Large intestine (tissue), 3 donors: ENCODE measurements around the gene MICAL2. TPM values are rescaled to one million over a fixed set of nuclear protein-coding genes. Genes with fewer than 3 reads are reported as not detected.

Source experiments
- DNase-seq, 2 donors: peaks; one replicate each; pipeline versions ENCODE4 v3.0.0 to v3.0.0-alpha.2; 2013
- H3K27ac ChIP-seq: one replicate; pipeline ENCODE4 v1.5.1; 2013; ENCODE audit warnings: low read length
- H3K27me3 ChIP-seq: 2 replicates; pipeline ENCODE4 v1.6.1; 2013; ENCODE audit warnings: low read length; ENCODE audit not compliant: control insufficient read depth, insufficient read depth
- H3K36me3 ChIP-seq: 2 replicates; pipeline ENCODE4 v1.6.1; 2013; ENCODE audit warnings: low read length; ENCODE audit not compliant: control insufficient read depth, insufficient read depth
- H3K4me1 ChIP-seq: one replicate; pipeline ENCODE4 v1.6.1; 2013; ENCODE audit warnings: low read length; ENCODE audit not compliant: control insufficient read depth, insufficient read depth
- H3K4me3 ChIP-seq: one replicate; pipeline ENCODE4 v1.5.1; 2013; ENCODE audit warnings: low read length
- H3K9me3 ChIP-seq: one replicate; pipeline ENCODE4 v1.6.1; 2013; ENCODE audit warnings: mild to moderate bottlenecking, low read depth, low read length, moderate library complexity; ENCODE audit not compliant: control insufficient read depth
- WGBS: methylation state at CpG from one replicate; pipeline ENCODE4 v1.1.5; 2013; ENCODE audit warnings: low lambda C conversion rate; ENCODE audit not compliant: insufficient coverage; 5-methylcytosine and 5-hydroxymethylcytosine counted together
- polyA plus RNA-seq: library from polyadenylated mRNA; unstranded; fragments of 120-200 nt; gene quantifications from one replicate; pipeline ENCODE4 v1.2.1, GENCODE V29; 2013

Gene MICAL2
- polyA plus RNA-seq, 1 donor: 39.8 TPM

- H3K9me3 ChIP-seq: no peaks in the 10 kb centered on the region
- H3K27ac ChIP-seq: no peak overlapping the region
- H3K36me3 ChIP-seq: peaks cover 32% of the 10 kb centered on the region
- H3K27me3 ChIP-seq: no peaks in the 10 kb centered on the region
- WGBS: no CpG with 5 or more reads among the region's 1 CpG
- DNase-seq: no peak
- H3K4me1 ChIP-seq: peaks cover 4% of the 10 kb centered on the region
- no peak overlapping the region for H3K4me3 ChIP-seq
Measured at GRCh38 chr11:12232160-12232559, 121.8 kb downstream of the MICAL2 start.

- 100% methylated on average over 1 of the region's 4 CpGs for WGBS
- H3K9me3 ChIP-seq: no peaks in the 10 kb centered on the region
- H3K27ac ChIP-seq: no peak overlapping the region
- H3K27me3 ChIP-seq: no peaks in the 10 kb centered on the region
- no peak overlapping the region for H3K4me3 ChIP-seq
- DNase-seq: no peak
- H3K4me1 ChIP-seq: peaks cover 4% of the 10 kb centered on the region
- peaks cover 35% of the 10 kb centered on the region for H3K36me3 ChIP-seq
Measured at GRCh38 chr11:12232817-12233601, 122.6 kb downstream of the MICAL2 start.

- Histone ChIP-seq H3K36me3 (peaks cover 32% of the 10 kb centered on the region), H3K27me3 (no peaks in the 10 kb centered on the region), H3K27ac (no peak overlapping the region), H3K4me3 (no peak overlapping the region), H3K9me3 (no peaks in the 10 kb centered on the region), H3K4me1 (peaks cover 4% of the 10 kb centered on the region)
- no peak for DNase-seq
- whole genome bisulfite sequencing: no CpG with 5 or more reads among the region's 1 CpG
Measured at GRCh38 chr11:12233602-12233925, 123.2 kb downstream of the MICAL2 start.

GRCh38 chr11:12234221-12234620 lies 123.8 kb downstream of the MICAL2 start:
- H3K4me3 ChIP-seq: no peak overlapping the region
- 67% methylated on average over 1 of the region's 1 CpG for WGBS
- peaks cover under 1% of the 10 kb centered on the region for H3K4me1 ChIP-seq
- peaks cover 25% of the 10 kb centered on the region for H3K36me3 ChIP-seq
- no peak overlapping the region for H3K27ac ChIP-seq
- DNase-seq: no peak
- no peaks in the 10 kb centered on the region for H3K9me3 ChIP-seq
- H3K27me3 ChIP-seq: no peaks in the 10 kb centered on the region

- WGBS: no CpG with 5 or more reads among the region's 6 CpGs
- peaks cover 3% of the 10 kb centered on the region for H3K4me1 ChIP-seq
- H3K27me3 ChIP-seq: no peaks in the 10 kb centered on the region
- H3K9me3 ChIP-seq: no peaks in the 10 kb centered on the region
- H3K4me3 ChIP-seq: no peak overlapping the region
- no peak overlapping the region for H3K27ac ChIP-seq
- DNase-seq: no peak
- peaks cover 30% of the 10 kb centered on the region for H3K36me3 ChIP-seq
Measured at GRCh38 chr11:12235080-12235479, 124.7 kb downstream of the MICAL2 start.

GRCh38 chr11:12235553-12235946 lies 125.2 kb downstream of the MICAL2 start:
- no peak overlapping the region for H3K27ac ChIP-seq
- H3K36me3 ChIP-seq: peaks cover 28% of the 10 kb centered on the region
- H3K4me1 ChIP-seq: peaks cover 6% of the 10 kb centered on the region
- no peaks in the 10 kb centered on the region for H3K9me3 ChIP-seq
- WGBS: no CpG with 5 or more reads among the region's 3 CpGs
- DNase-seq: no peak
- H3K4me3 ChIP-seq: no peak overlapping the region
- H3K27me3 ChIP-seq: no peaks in the 10 kb centered on the region

GRCh38 chr11:12235947-12236743 lies 125.8 kb downstream of the MICAL2 start:
- H3K4me1 ChIP-seq: peaks cover 6% of the 10 kb centered on the region
- H3K27ac ChIP-seq: no peak overlapping the region
- WGBS: 83% methylated on average over 1 of the region's 13 CpGs
- no peaks in the 10 kb centered on the region for H3K27me3 ChIP-seq
- no peak overlapping the region for H3K4me3 ChIP-seq
- peak in 1 of 2 donors; percentile 57 for DNase-seq
- no peaks in the 10 kb centered on the region for H3K9me3 ChIP-seq
- H3K36me3 ChIP-seq: peaks cover 27% of the 10 kb centered on the region

GRCh38 chr11:12236744-12237101 lies 126.3 kb downstream of the MICAL2 start:
- H3K4me1 ChIP-seq: peaks cover 6% of the 10 kb centered on the region
- H3K4me3 ChIP-seq: no peak overlapping the region
- H3K27ac ChIP-seq: no peak overlapping the region
- H3K36me3 ChIP-seq: peaks cover 26% of the 10 kb centered on the region
- no CpG with 5 or more reads among the region's 5 CpGs for WGBS
- no peaks in the 10 kb centered on the region for H3K9me3 ChIP-seq
- no peak for DNase-seq
- H3K27me3 ChIP-seq: no peaks in the 10 kb centered on the region

- Histone ChIP-seq H3K36me3 (peaks cover 26% of the 10 kb centered on the region), H3K9me3 (no peaks in the 10 kb centered on the region), H3K27ac (peak overlapping the region; percentile 1), H3K4me1 (peaks cover 6% of the 10 kb centered on the region), H3K4me3 (no peak overlapping the region), H3K27me3 (no peaks in the 10 kb centered on the region)
- no CpG with 5 or more reads among the region's 3 CpGs for WGBS
- DNase-seq: no peak
Measured at GRCh38 chr11:12237381-12237784, 127.0 kb downstream of the MICAL2 start.

GRCh38 chr11:12238420-12238819 lies 128.0 kb downstream of the MICAL2 start:
- Histone ChIP-seq H3K36me3 (peaks cover 27% of the 10 kb centered on the region), H3K27me3 (no peaks in the 10 kb centered on the region), H3K27ac (no peak overlapping the region), H3K4me3 (no peak overlapping the region), H3K9me3 (no peaks in the 10 kb centered on the region), H3K4me1 (peaks cover 6% of the 10 kb centered on the region)
- no CpG with 5 or more reads among the region's 4 CpGs for WGBS
- no peak for DNase-seq
